ENCODE results near the gene FOXN1.

FOXN1 gene

GRCh38 chr17:28478712-28479615 lies 27.2 kb upstream of the FOXN1 start:
- no peak for DNase-seq (ENCODE audit: low read depth in 3 of 3)

DNA sequence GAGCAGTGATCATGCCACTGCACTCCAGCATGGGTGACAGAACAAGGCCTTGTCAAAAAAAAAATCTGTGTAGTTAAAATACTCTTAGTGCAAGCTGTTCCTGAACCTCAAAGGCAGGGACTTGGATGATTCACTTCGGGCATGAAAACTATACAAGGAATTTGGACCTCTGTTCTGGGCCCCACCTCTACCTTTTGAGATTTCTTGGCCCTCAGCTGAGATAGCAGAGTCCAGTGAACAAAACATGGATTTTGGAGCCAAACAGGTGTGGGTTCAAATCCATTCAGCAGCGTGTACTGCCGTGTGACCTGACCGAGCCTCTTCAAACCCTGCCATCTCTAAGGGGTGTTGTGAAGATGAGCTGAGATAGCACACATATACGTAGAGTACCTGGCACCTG lies 25.9 kb upstream of the FOXN1 start:
- no peak for DNase-seq (ENCODE audit: low read depth in 3 of 3)

DNA sequence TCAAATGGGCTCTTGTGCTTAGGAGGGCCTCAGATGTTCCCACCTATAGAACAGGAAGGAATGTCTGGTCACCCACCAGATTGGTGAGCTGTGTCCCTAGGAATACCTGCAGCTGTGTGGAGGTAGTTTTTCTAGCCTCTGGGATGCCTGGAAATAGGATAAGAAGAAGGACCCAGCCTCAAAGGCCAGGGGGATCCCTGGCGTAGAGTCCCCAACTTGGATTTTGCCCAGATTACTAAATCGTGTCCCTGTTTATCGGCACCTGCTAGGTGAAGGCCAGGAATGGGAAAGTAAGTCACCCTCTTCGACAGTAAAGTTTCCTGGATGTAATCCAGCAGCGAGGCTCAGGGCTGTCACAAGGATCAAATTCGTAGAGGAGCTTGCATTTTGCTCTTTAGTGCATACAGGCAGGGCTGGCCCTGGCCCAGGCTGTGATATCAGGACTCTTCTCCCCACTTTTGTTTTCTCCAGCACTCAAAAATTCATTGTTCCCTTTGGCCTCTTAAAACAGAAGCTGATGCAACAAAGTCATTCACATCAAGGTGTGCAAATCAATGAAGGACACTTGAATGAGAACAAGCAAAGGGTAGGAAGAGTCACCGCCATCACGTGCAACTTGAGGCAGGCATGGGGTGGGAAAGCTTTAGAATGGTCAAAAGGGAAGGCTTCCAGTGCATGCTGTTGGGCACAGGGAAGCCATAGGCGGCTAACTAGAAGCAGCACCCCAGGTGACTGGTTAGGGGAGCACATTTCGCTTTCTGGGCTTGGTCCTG lies 25.2 kb upstream of the FOXN1 start:
- DNase-seq (ENCODE audit: low read depth in 3 of 3), result no peak

GRCh38 chr17:28482551-28483199 lies 23.5 kb upstream of the FOXN1 start:
- no peak for DNase-seq (ENCODE audit: low read depth in 3 of 3)

DNA sequence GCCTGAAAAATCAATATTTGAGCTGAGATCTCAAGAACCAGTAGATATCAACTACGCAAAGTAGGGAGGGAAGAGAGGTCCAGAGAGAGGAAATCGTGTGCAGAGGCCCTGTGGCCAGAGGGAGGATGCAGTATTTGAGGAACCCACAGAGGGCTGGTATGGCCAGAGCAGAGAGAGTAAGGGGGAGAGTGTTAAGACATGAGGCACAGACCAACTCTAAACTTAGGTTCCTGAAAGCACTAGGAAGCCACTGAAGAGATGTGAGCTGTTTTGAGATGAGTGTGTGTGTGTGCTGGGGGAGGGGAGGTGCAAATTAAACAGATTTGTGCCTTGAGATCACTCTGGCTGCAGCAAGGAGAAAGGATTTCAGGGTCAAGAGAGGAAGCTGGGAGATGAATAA lies 21.9 kb upstream of the FOXN1 start:
- no peak for DNase-seq (ENCODE audit: low read depth in 3 of 3)

- no peak for DNase-seq (ENCODE audit: low read depth in 3 of 3)
These were observed 21.1 kb upstream of the FOXN1 start for GRCh38 chr17:28485049-28485448.

- DNase-seq (ENCODE audit: low read depth in 3 of 3), result no peak
These were observed 18.1 kb upstream of the FOXN1 start for GRCh38 chr17:28487881-28488532.

GRCh38 chr17:28488533-28489276 lies 17.4 kb upstream of the FOXN1 start:
- no peak for DNase-seq (ENCODE audit: low read depth in 3 of 3)

- no peak for DNase-seq (ENCODE audit: low read depth in 3 of 3)
These were observed 14.9 kb upstream of the FOXN1 start for GRCh38 chr17:28491286-28491685.

- no peak for DNase-seq (ENCODE audit: low read depth in 3 of 3)
These were observed 14.3 kb upstream of the FOXN1 start for GRCh38 chr17:28491860-28492259.

- DNase-seq (ENCODE audit: low read depth in 3 of 3), result no peak
These were observed 13.5 kb upstream of the FOXN1 start for GRCh38 chr17:28492352-28493310.

DNA sequence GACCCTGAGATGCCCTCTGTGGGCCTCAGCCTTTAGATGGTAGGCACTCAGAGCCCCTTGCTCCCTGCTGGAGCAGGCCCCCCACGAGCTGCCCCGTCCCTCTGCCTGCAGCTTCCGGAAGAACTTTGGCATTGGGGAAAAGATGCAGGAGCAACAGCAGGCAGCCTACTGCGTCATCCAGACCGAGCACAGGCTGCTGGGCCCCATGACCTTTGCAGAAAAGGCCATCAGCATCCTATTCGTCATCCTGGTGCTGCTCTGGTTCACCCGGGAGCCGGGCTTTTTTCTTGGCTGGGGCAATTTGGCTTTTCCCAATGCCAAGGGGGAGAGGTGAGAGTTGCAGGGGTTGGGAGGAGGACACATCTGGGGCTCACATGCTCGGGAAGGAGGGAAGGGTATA lies 12.7 kb upstream of the FOXN1 start:
- DNase-seq (ENCODE audit: low read depth in 3 of 3), result no peak

GRCh38 chr17:28494445-28495188 lies 11.5 kb upstream of the FOXN1 start:
- peak; percentile 57 to 71 (median 61) for DNase-seq (ENCODE audit: low read depth in 3 of 3)

- DNase-seq (ENCODE audit: low read depth in 3 of 3), result no peak
These were observed 10.5 kb upstream of the FOXN1 start for GRCh38 chr17:28495635-28496034.

DNA sequence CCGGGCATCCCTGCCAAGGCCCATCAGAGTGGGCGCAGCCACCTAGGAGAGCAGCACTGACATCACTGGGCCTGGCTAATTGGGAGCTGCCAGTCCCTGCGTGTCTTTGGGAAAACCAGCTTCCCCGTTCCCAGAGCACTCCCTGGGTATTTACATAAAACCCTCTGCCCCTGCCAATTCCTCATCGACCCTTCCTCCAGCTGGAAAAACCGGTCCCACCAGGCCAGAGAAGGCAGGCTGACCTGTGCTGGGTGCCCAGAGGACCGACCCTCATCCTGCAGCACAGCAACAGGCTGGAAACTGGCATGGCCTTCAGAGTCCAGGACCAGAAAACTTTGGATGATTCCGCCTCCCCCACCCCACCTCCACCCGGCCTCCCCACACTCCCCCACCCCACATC lies 8.2 kb upstream of the FOXN1 start:
- DNase-seq (ENCODE audit: low read depth in 3 of 3), result no peak

DNA sequence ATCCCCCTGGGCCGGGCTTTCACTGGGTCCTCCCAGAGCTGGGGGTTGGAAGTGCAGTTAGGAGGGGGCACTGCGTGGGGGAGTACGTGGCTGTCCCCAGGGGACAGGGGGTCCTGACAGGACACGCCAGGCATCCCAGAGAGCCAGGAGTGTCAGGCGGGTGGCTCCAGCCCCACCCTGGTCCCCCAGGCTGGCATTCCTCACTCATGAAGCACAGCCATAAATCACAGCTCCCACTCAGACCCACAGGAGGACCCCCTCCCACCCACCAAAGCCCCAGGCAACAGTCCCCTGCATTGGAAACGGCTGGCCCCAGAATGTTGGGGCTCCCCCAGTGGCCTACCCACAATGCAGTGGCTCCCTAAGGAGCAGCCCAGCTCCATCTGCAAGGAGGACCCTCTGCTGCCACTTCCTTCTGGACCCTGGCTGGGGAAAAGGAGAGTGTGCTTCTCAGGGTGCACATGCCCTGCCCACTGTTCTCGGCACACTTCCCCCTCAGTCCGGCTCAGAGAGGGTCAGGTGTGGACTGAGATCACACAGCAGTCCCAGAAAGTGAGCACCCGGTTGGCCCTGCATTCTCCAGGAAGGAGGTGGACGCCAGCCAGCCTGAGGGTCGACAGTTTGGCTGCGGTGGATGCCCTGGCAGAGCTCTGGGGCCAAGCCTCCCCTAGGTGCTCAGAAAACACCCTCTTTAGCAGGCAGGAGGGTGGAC lies 7.3 kb upstream of the FOXN1 start:
- DNase-seq (ENCODE audit: low read depth in 3 of 3), result no peak

- no peak for DNase-seq (ENCODE audit: low read depth in 3 of 3)
These were observed 6.8 kb upstream of the FOXN1 start for GRCh38 chr17:28499364-28499664.

GRCh38 chr17:28499684-28500357 lies 6.3 kb upstream of the FOXN1 start:
- DNase-seq (ENCODE audit: low read depth in 3 of 3), result no peak
